Hematopoietic multipotent progenitor cell treated with erythropoietin and hydrocortisone succinate and interleukin-3 and kit ligand, for 15 days (in vitro differentiated cells): Measurements from ENCODE around the gene UNC5A.

Experiments
- DNase-seq: peaks from one replicate; pipeline ENCODE4 v3.0.0-alpha.2; 2015; ENCODE audit warnings: low spot score

The UNC5A gene

GRCh38 chr5:176800024-176800423 is 10.3 kb upstream of the UNC5A start:
- DNase-seq = no peak

- no peak for DNase-seq
Observed at GRCh38 chr5:176802116-176802784, 8.1 kb upstream of the UNC5A start.

- no peak for DNase-seq
Observed at GRCh38 chr5:176803068-176803942, 7.1 kb upstream of the UNC5A start.

GRCh38 chr5:176803943-176804498 is 6.3 kb upstream of the UNC5A start:
- DNase-seq = no peak

- DNase-seq = no peak
Observed at GRCh38 chr5:176806137-176806536, 4.2 kb upstream of the UNC5A start.

- no peak for DNase-seq
Observed at GRCh38 chr5:176809544-176810080, 747 bp upstream of the UNC5A start.

GRCh38 chr5:176810687-176811501 is 535 bp downstream of the UNC5A start:
- no peak for DNase-seq

- no peak for DNase-seq
Observed at GRCh38 chr5:176812269-176813259, 2.2 kb downstream of the UNC5A start.

- DNase-seq = no peak
Observed at GRCh38 chr5:176813587-176814312, 3.4 kb downstream of the UNC5A start.

GRCh38 chr5:176814313-176814685 is 3.9 kb downstream of the UNC5A start:
- no peak for DNase-seq

- no peak for DNase-seq
Observed at GRCh38 chr5:176814836-176815438, 4.6 kb downstream of the UNC5A start.

GRCh38 chr5:176816043-176816745 is 5.8 kb downstream of the UNC5A start:
- DNase-seq = no peak

- DNase-seq = no peak
Observed at GRCh38 chr5:176816791-176817347, 6.5 kb downstream of the UNC5A start.

- no peak for DNase-seq
Observed at GRCh38 chr5:176817369-176817840, 7.0 kb downstream of the UNC5A start.

GRCh38 chr5:176817841-176818377 is 7.5 kb downstream of the UNC5A start:
- DNase-seq = no peak

GRCh38 chr5:176818391-176819098 is 8.2 kb downstream of the UNC5A start:
- DNase-seq = no peak

GRCh38 chr5:176819476-176819875 is 9.1 kb downstream of the UNC5A start:
- DNase-seq = no peak

- DNase-seq = no peak
Observed at GRCh38 chr5:176820937-176821336, 10.6 kb downstream of the UNC5A start.
